Prostate gland (tissue), 2 donors: ENCODE data around the gene ZNF469.

Source experiments
- POLR2A ChIP-seq: fragments of 450-650 bp; IDR thresholded peaks from one replicate; pipeline ENCODE4 v1.6.1; 2016; ENCODE audit warnings: antibody characterized with exemption, mild to moderate bottlenecking
- TF ChIP-seq, protein P1 (sequence below), 4 experiments: fragments of 200-600 bp in 2 of 4; fragments of 450-650 bp in 2 of 4; sonication (generic) in 2 of 4; IDR thresholded peaks; 1 replicate in 3 of 4; 2 replicates in 1 of 4; pipeline ENCODE4 v1.5.1; 2016 to 2019; ENCODE audit warnings: antibody characterized with exemption in 4 of 4, mild to moderate bottlenecking in 2 of 4, moderate library complexity in 2 of 4

GRCh38 chr16:88407042-88407420 is 24.3 kb downstream of the ZNF469 start:
- TF ChIP-seq, protein P1, sequence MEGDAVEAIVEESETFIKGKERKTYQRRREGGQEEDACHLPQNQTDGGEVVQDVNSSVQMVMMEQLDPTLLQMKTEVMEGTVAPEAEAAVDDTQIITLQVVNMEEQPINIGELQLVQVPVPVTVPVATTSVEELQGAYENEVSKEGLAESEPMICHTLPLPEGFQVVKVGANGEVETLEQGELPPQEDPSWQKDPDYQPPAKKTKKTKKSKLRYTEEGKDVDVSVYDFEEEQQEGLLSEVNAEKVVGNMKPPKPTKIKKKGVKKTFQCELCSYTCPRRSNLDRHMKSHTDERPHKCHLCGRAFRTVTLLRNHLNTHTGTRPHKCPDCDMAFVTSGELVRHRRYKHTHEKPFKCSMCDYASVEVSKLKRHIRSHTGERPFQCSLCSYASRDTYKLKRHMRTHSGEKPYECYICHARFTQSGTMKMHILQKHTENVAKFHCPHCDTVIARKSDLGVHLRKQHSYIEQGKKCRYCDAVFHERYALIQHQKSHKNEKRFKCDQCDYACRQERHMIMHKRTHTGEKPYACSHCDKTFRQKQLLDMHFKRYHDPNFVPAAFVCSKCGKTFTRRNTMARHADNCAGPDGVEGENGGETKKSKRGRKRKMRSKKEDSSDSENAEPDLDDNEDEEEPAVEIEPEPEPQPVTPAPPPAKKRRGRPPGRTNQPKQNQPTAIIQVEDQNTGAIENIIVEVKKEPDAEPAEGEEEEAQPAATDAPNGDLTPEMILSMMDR (IDR thresholded peaks at IDR 0.05): no peak
- TF ChIP-seq POLR2A: no peak
